H1 (cell line): Measurements from ENCODE around the gene LRRC27. TPM values are rescaled to one million over a fixed set of nuclear protein-coding genes. Genes with fewer than 3 reads are reported as not detected.

Experiments used
- ASH2L ChIP-seq: fragments of 200-600, 300-600 bp; sonication (generic); IDR thresholded peaks from one replicate; pipeline ENCODE4 v1.7.1; 2017; ENCODE audit warnings: low read length
- BACH1 ChIP-seq: IDR thresholded peaks from 2 replicates; pipeline ENCODE4 v1.6.1; 2012; ENCODE audit warnings: low read length, improper control_type of control experiment
- BCL11A ChIP-seq, 2 experiments: IDR thresholded peaks; one replicate each; pipeline ENCODE4 v1.6.1; 2011; ENCODE audit warnings: low read depth in 2 of 2, low read length in 2 of 2, mild to moderate bottlenecking in 2 of 2
- BRCA1 ChIP-seq: IDR thresholded peaks from 2 replicates; pipeline ENCODE4 v1.6.1; 2012; ENCODE audit warnings: low read depth, low read length, improper control_type of control experiment
- CEBPB ChIP-seq: IDR thresholded peaks from 2 replicates; pipeline ENCODE4 v1.6.1; 2012; ENCODE audit warnings: low read depth, low read length
- CHD2 ChIP-seq: IDR thresholded peaks from 2 replicates; pipeline ENCODE4 v1.6.1; 2012; ENCODE audit warnings: low read length, improper control_type of control experiment
- EZH2 ChIP-seq: fragments of 200-600 bp; sonication (generic); IDR thresholded peaks from 2 replicates; pipeline ENCODE4 v1.7.1; 2012; ENCODE audit warnings: low read depth, mild to moderate bottlenecking, moderate library complexity, low read length, inconsistent platforms; ENCODE audit not compliant: severe bottlenecking
- GABPA ChIP-seq: IDR thresholded peaks from 2 replicates; pipeline ENCODE4 v1.6.1; 2011; ENCODE audit warnings: mild to moderate bottlenecking, low read length, moderate library complexity, borderline replicate concordance; ENCODE audit not compliant: insufficient read depth
- GTF2F1 ChIP-seq: IDR thresholded peaks from 2 replicates; pipeline ENCODE4 v1.6.1; 2012; ENCODE audit warnings: low read depth, low read length, improper control_type of control experiment, borderline replicate concordance
- HDAC2 ChIP-seq, 2 experiments: fragments of 300-600 bp in 1 of 2; sonication (generic) in 1 of 2; IDR thresholded peaks; 2 replicates each; pipeline ENCODE4 v1.6.1; 2011 to 2012; ENCODE audit warnings: low read depth in 2 of 2, low read length in 2 of 2, mild to moderate bottlenecking in 2 of 2, moderate library complexity in 2 of 2, borderline replicate concordance in 1 of 2, inconsistent platforms in 1 of 2
- JUND ChIP-seq: IDR thresholded peaks from 2 replicates; pipeline ENCODE4 v1.6.1; 2011; ENCODE audit warnings: mild to moderate bottlenecking, improper control_type of control experiment, low read length
- MAFK ChIP-seq: IDR thresholded peaks from 2 replicates; pipeline ENCODE4 v1.6.1; 2012; ENCODE audit warnings: low read depth, mild to moderate bottlenecking, improper control_type of control experiment, low read length
- NANOG ChIP-seq: IDR thresholded peaks from 2 replicates; pipeline ENCODE4 v1.6.1; 2011; ENCODE audit warnings: low read length, low read depth, mild to moderate bottlenecking, inconsistent platforms; ENCODE audit not compliant: insufficient read depth, poor library complexity, severe bottlenecking
- PHF8 ChIP-seq: fragments of 200-600 bp; sonication (generic); conservative IDR thresholded peaks from 2 replicates; pipeline ENCODE4 v1.7.1; 2012; ENCODE audit warnings: low read depth, mild to moderate bottlenecking, inconsistent platforms, low read length, moderate library complexity
- POLR2A ChIP-seq, 2 experiments: IDR thresholded peaks; 1 replicate in 1 of 2; 2 replicates in 1 of 2; pipeline ENCODE4 v1.6.1; 2011; ENCODE audit warnings: low read depth in 2 of 2, low read length in 2 of 2, mild to moderate bottlenecking in 2 of 2; ENCODE audit errors: control extremely low read depth in 1 of 2
- POLR2AphosphoS5 ChIP-seq: IDR thresholded peaks from 2 replicates; pipeline ENCODE4 v1.6.1; 2011; ENCODE audit warnings: low read depth, low read length
- RNF2 ChIP-seq: fragments of 200-900, 300-1000 bp; sonication (generic); IDR thresholded peaks from 2 replicates; pipeline ENCODE4 v1.7.1; 2016; ENCODE audit warnings: borderline replicate concordance, low read depth, mild to moderate bottlenecking, antibody characterized with exemption, low read length; ENCODE audit not compliant: poor library complexity, severe bottlenecking; ENCODE audit errors: missing control alignments
- SP1 ChIP-seq: IDR thresholded peaks from 2 replicates; pipeline ENCODE4 v1.6.1; 2011; ENCODE audit warnings: low read depth, low read length
- TAF7 ChIP-seq: optimal IDR thresholded peaks from 2 replicates; pipeline ENCODE3; 2011; ENCODE audit warnings: low read depth, mild to moderate bottlenecking, inconsistent platforms, low read length, moderate library complexity, borderline replicate concordance
- YY1 ChIP-seq: IDR thresholded peaks from 2 replicates; pipeline ENCODE4 v1.6.1; 2011; ENCODE audit warnings: low read depth, mild to moderate bottlenecking, low read length
- polyA plus RNA-seq, 7 experiments: library from polyadenylated mRNA; depleted of rRNA in 3 of 7; stranded (reverse) in 5 of 7; unstranded in 2 of 7; fragments of >200 nt in 5 of 7; fragments of 200-250 nt in 2 of 7; gene quantifications; 1 replicate in 5 of 7; 2 replicates in 1 of 7; 4 replicates in 1 of 7; pipeline versions ENCODE4 v1.2.1 to v1.2.3, GENCODE V29; 2011 to 2013; ENCODE audit warnings: missing spikeins in 2 of 7, mixed read lengths in 2 of 7
- total RNA-seq: library from RNA; stranded (reverse); fragmentation: NEBNext Ultra II Directional; extraction: Animal tissue kit (Norgen Biotek cat#: 25700); gene quantifications from 2 replicates; pipeline ENCODE4 v1.2.1, GENCODE V29; 2021
- TF ChIP-seq, protein P1 (sequence below), 3 experiments: IDR thresholded peaks; 1 replicate in 2 of 3; 2 replicates in 1 of 3; pipeline versions ENCODE4 v1.5.1 to v1.6.1; 2011; ENCODE audit warnings: low read length in 3 of 3, mild to moderate bottlenecking in 3 of 3, inconsistent platforms in 2 of 3, low read depth in 1 of 3, moderate library complexity in 1 of 3; ENCODE audit not compliant: insufficient read depth in 1 of 3; ENCODE audit errors: control extremely low read depth in 1 of 3
- TF ChIP-seq, protein P2 (sequence below): IDR thresholded peaks from 2 replicates; pipeline ENCODE4 v1.6.1; 2011; ENCODE audit warnings: low read depth, mild to moderate bottlenecking, low read length; ENCODE audit not compliant: insufficient read depth

The LRRC27 gene
- total and polyA plus RNA-seq, 2 of the 8 experiments (the other 6 are each of a cell fraction or from before 2014, with no cell fraction given): 1.2 to 3.8 TPM

DNA sequence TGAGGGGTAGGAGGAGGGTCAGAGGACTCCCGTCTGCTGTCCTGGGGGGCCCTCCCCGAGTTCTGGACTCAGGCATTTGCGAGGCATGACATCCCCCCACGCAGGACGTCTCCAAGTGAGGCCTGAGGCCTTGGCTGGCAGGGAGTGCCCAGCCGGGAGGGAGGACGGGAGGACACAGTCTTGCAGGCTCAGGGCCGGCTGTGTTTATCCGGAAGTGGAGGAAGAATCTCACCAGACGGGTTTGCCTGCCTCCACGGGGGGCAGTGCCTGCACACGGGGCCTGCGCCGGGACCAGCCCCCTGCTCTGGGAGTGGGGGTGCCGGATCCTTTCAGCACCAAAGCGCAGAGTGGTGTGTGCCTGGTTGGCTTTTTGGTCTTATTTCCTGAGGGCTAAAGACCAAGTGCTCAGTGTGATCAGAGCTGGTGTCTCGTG lies 75.9 kb downstream of the LRRC27 start (continued):
- TF ChIP-seq, protein P1, sequence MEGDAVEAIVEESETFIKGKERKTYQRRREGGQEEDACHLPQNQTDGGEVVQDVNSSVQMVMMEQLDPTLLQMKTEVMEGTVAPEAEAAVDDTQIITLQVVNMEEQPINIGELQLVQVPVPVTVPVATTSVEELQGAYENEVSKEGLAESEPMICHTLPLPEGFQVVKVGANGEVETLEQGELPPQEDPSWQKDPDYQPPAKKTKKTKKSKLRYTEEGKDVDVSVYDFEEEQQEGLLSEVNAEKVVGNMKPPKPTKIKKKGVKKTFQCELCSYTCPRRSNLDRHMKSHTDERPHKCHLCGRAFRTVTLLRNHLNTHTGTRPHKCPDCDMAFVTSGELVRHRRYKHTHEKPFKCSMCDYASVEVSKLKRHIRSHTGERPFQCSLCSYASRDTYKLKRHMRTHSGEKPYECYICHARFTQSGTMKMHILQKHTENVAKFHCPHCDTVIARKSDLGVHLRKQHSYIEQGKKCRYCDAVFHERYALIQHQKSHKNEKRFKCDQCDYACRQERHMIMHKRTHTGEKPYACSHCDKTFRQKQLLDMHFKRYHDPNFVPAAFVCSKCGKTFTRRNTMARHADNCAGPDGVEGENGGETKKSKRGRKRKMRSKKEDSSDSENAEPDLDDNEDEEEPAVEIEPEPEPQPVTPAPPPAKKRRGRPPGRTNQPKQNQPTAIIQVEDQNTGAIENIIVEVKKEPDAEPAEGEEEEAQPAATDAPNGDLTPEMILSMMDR (IDR thresholded peaks at IDR 0.05; ENCODE audit: control extremely low read depth in 1 of 3, insufficient read depth in 1 of 3, low read depth in 1 of 3, low read length in 3 of 3): no peak
- TF ChIP-seq GABPA: peak; percentile 84; the same call in 1 of the 2 replicates
- peak; percentile 53; the same call in 1 of the 2 replicates for TF ChIP-seq YY1
- peak; percentile 84 for TF ChIP-seq POLR2AphosphoS5
- TF ChIP-seq TAF7: no peak
- peak; percentile 100 for TF ChIP-seq ASH2L
- TF ChIP-seq POLR2A (IDR thresholded peaks at IDR 0.05; ENCODE audit: control extremely low read depth in 1 of 2, low read depth in 2 of 2, low read length in 2 of 2): peak in 1 of 2 experiments; percentile 65; a peak in 2 of 3 replicates
- TF ChIP-seq BACH1: peak; percentile 47
- TF ChIP-seq BRCA1: no peak
- peak; percentile 71 to 88; a peak in 3 of 4 replicates for TF ChIP-seq HDAC2 (IDR thresholded peaks at IDR 0.05; ENCODE audit: borderline replicate concordance in 1 of 2, low read depth in 2 of 2, low read length in 2 of 2)
- no peak for TF ChIP-seq NANOG
- TF ChIP-seq EZH2: no peak
- no peak; the same call in 1 of the 2 replicates for TF ChIP-seq MAFK
- 0 out of 2 replicates have a peak, but pooled peaks have one; percentile 29 for TF ChIP-seq PHF8
- TF ChIP-seq CEBPB: no peak; the same call in 1 of the 2 replicates
- peak; percentile 39 to 79 for TF ChIP-seq BCL11A (IDR thresholded peaks at IDR 0.05; ENCODE audit: low read depth in 2 of 2, low read length in 2 of 2)
- TF ChIP-seq SP1: peak; percentile 98
- TF ChIP-seq, protein P2, sequence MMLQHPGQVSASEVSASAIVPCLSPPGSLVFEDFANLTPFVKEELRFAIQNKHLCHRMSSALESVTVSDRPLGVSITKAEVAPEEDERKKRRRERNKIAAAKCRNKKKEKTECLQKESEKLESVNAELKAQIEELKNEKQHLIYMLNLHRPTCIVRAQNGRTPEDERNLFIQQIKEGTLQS: no peak
- peak; percentile 63 for TF ChIP-seq CHD2
- peak; percentile 25; the same call in 1 of the 2 replicates for TF ChIP-seq GTF2F1
- no peak for TF ChIP-seq RNF2
- 0 out of 2 replicates have a peak, but pooled peaks have one; percentile 40 for TF ChIP-seq JUND
